Body of pancreas (tissue), 4 donors: ENCODE measurements around the gene C1orf87. TPM values are rescaled to one million over a fixed set of nuclear protein-coding genes. Genes with fewer than 3 reads are reported as not detected.

Experiments used
- ATAC-seq: fragments of 150-250 bp; one replicate; pipeline ENCODE4 v1.9.1; 2016
- DNase-seq, 4 donors: peaks; one replicate each; pipeline ENCODE4 v3.0.0-alpha.2; 2019
- H3K27ac ChIP-seq, 4 donors: fragments of 200-600 bp; sonication (generic); 1 replicate in 3 of 4; 2 replicates in 1 of 4; pipeline versions ENCODE4 v1.5.1 to v1.6.1; 2016 to 2019; ENCODE audit warnings: mild to moderate bottlenecking in 1 of 4, mixed read lengths in 1 of 4, moderate library complexity in 1 of 4
- H3K27me3 ChIP-seq, 2 donors: fragments of 200-600 bp; sonication (generic); one replicate each; pipeline ENCODE4 v1.6.0; 2016; ENCODE audit warnings: mild to moderate bottlenecking in 1 of 2
- H3K36me3 ChIP-seq, 2 donors: fragments of 200-600 bp; sonication (generic); replicated peaks in 1 of 2; 2 replicates each; pipeline ENCODE4 v1.5.1; 2016; ENCODE audit warnings: low read depth in 2 of 2; ENCODE audit not compliant: insufficient read depth in 1 of 2
- H3K4me1 ChIP-seq: fragments of 200-600 bp; sonication (generic); one replicate; pipeline ENCODE4 v1.6.0; 2016
- H3K4me3 ChIP-seq, 2 donors: fragments of 200-600 bp; sonication (generic); 1 replicate in 1 of 2; 2 replicates in 1 of 2; pipeline ENCODE4 v1.5.1; 2016 to 2019
- H3K9me3 ChIP-seq, 3 donors: fragments of 200-600 bp; sonication (generic); 1 replicate in 2 of 3; 2 replicates in 1 of 3; pipeline ENCODE4 v1.5.1; 2016
- POLR2A ChIP-seq, 3 donors: fragments of 450-650 bp; IDR thresholded peaks; one replicate each; pipeline ENCODE4 v1.6.1; 2016; ENCODE audit warnings: antibody characterized with exemption in 3 of 3, mild to moderate bottlenecking in 2 of 3
- WGBS, 2 donors: methylation state at CpG; one replicate each; pipeline ENCODE4 v1.1.5; 2017; 5-methylcytosine and 5-hydroxymethylcytosine counted together
- intact Hi-C: fragments of 100-400 bp; cut with DNase I; formaldehyde crosslinking; loops from one replicate; pipeline ENCODE4 v1.15.1; 2023
- total RNA-seq, 2 donors: library from RNA; depleted of rRNA; stranded (reverse); fragments of >200 nt; gene quantifications; one replicate each; pipeline ENCODE4 v1.1.0, GENCODE V29; 2016
- TF ChIP-seq, protein P1 (sequence below), 7 experiments: fragments of 450-650 bp in 4 of 7; fragments of 200-600 bp in 3 of 7; sonication (generic) in 3 of 7; IDR thresholded peaks; one replicate each; pipeline ENCODE4 v1.5.1; 2016 to 2019; ENCODE audit warnings: antibody characterized with exemption in 7 of 7

C1orf87 gene
- total RNA-seq, 2 donors from 2014 or later: not detected

DNA sequence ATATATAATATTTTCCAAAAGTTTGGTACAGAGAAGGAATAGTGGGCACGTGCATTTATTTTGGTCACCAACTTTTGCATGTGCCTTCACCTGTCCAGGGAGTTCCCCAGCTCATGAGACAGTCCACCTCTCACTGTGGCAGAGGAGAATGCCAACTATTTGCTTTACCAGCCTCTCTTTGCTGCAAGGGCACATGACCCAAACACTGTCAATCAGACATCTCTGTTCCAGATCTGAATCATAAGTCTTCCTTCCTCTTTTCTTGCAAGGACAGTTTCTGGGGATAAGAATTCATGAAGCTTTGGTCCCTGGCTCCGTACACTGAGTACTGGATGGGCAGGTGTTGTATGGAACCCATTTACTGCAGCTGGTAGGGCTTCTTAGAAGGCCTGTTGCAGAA, 38.6 kb downstream of the C1orf87 start:
- ATAC-seq: no peak
- no peak overlapping the region for H3K4me3 ChIP-seq
- no peaks in the 10 kb centered on the region for H3K4me1 ChIP-seq
- WGBS, 2 donors: 56 to 70% methylated on average over 2 of the region's 2 CpGs
- H3K9me3 ChIP-seq: no peaks in the 10 kb centered on the region
- no peaks in the 10 kb centered on the region for H3K36me3 ChIP-seq
- TF ChIP-seq POLR2A (IDR thresholded peaks at IDR 0.05): no peak
- TF ChIP-seq, protein P1, sequence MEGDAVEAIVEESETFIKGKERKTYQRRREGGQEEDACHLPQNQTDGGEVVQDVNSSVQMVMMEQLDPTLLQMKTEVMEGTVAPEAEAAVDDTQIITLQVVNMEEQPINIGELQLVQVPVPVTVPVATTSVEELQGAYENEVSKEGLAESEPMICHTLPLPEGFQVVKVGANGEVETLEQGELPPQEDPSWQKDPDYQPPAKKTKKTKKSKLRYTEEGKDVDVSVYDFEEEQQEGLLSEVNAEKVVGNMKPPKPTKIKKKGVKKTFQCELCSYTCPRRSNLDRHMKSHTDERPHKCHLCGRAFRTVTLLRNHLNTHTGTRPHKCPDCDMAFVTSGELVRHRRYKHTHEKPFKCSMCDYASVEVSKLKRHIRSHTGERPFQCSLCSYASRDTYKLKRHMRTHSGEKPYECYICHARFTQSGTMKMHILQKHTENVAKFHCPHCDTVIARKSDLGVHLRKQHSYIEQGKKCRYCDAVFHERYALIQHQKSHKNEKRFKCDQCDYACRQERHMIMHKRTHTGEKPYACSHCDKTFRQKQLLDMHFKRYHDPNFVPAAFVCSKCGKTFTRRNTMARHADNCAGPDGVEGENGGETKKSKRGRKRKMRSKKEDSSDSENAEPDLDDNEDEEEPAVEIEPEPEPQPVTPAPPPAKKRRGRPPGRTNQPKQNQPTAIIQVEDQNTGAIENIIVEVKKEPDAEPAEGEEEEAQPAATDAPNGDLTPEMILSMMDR (IDR thresholded peaks at IDR 0.05): no peak
- intact Hi-C loops: no loop called here
- no peaks in the 10 kb centered on the region for H3K27me3 ChIP-seq
- DNase-seq: no peak
- no peak overlapping the region for H3K27ac ChIP-seq

DNA sequence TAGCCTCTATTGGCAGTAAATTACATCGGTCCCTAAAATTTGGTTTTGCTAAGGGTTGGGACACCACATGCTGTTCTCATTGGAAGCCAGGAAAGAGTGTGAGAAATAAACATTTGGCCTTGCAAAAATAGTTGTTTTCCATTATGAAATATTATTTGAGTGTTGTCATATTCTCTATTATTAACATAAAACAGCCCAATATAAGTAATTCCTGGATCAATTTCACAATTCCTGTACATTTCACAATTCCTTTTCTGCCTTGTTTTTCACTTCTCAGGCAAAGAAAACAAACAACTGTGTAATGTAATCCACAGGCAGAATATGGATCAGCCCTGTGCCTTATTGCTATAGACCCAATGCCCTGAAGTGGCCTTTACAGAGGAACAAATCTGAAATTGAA, 40.5 kb downstream of the C1orf87 start:
- WGBS, 2 donors: 90 to 100% methylated on average over 1 of the region's 1 CpG
- intact Hi-C loops: no loop called here
- no peaks in the 10 kb centered on the region for H3K4me1 ChIP-seq
- TF ChIP-seq, protein P1 (IDR thresholded peaks at IDR 0.05): no peak
- TF ChIP-seq POLR2A (IDR thresholded peaks at IDR 0.05): no peak
- H3K4me3 ChIP-seq: no peak overlapping the region
- no peaks in the 10 kb centered on the region for H3K27me3 ChIP-seq
- DNase-seq (no peak), ATAC-seq (no peak)
- H3K9me3 ChIP-seq: no peaks in the 10 kb centered on the region
- H3K36me3 ChIP-seq: no peaks in the 10 kb centered on the region
- H3K27ac ChIP-seq: no peak overlapping the region

DNA sequence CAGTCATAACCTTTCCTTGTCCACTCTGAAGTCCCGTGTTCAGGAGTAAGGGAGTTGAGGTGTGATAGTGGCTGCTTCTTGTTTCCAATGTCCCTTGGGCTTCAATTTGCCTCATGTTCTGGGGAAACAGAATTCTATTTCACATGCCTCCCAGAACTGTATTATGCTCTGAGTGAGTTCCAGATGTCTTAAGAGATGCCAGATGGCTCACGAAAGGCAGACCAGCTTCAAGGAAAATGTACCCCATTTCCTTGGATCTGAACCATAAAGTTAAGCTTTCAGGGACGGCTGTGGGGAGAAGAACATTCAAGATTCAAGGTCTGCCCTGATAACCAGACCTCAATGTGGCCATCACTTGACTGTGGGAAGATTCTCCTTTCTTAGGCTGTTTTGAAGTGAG, 42.4 kb downstream of the C1orf87 start:
- Histone ChIP-seq H3K4me3 (no peak overlapping the region), H3K4me1 (no peaks in the 10 kb centered on the region), H3K27ac (no peak overlapping the region), H3K9me3 (no peaks in the 10 kb centered on the region), H3K27me3 (no peaks in the 10 kb centered on the region), H3K36me3 (no peaks in the 10 kb centered on the region)
- ATAC-seq: no peak
- no peak for DNase-seq
- intact Hi-C loops: no loop called here
- 68 to 79% methylated on average over 3 of the region's 3 CpGs for WGBS, 2 donors
- no peak for TF ChIP-seq POLR2A (IDR thresholded peaks at IDR 0.05)
- TF ChIP-seq, protein P1 (IDR thresholded peaks at IDR 0.05): no peak

DNA sequence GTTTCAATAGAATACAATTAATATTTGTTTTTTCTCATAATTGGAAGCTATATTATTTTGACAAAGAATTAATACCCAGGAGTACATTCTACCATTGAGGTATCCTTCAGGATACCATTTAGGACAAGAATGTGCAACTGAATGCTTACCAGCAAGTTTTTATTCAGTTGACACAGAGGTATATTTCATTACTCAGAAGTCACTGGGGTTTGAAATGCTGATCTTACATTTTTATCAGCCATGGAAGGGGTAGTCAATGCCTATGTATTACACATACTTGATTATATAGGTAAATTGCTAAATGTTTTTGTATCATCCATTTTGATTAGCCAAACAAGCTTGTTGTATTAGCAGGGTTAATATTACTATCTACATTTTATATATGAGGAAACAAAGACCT, 48.0 kb downstream of the C1orf87 start:
- intact Hi-C loops: no loop called here
- Histone ChIP-seq H3K4me1 (no peaks in the 10 kb centered on the region), H3K27ac (no peak overlapping the region), H3K4me3 (no peak overlapping the region), H3K36me3 (no peaks in the 10 kb centered on the region), H3K9me3 (no peaks in the 10 kb centered on the region), H3K27me3 (no peaks in the 10 kb centered on the region)
- no peak for TF ChIP-seq POLR2A (IDR thresholded peaks at IDR 0.05)
- TF ChIP-seq, protein P1 (IDR thresholded peaks at IDR 0.05): no peak
- DNase-seq: no peak
- no peak for ATAC-seq

DNA sequence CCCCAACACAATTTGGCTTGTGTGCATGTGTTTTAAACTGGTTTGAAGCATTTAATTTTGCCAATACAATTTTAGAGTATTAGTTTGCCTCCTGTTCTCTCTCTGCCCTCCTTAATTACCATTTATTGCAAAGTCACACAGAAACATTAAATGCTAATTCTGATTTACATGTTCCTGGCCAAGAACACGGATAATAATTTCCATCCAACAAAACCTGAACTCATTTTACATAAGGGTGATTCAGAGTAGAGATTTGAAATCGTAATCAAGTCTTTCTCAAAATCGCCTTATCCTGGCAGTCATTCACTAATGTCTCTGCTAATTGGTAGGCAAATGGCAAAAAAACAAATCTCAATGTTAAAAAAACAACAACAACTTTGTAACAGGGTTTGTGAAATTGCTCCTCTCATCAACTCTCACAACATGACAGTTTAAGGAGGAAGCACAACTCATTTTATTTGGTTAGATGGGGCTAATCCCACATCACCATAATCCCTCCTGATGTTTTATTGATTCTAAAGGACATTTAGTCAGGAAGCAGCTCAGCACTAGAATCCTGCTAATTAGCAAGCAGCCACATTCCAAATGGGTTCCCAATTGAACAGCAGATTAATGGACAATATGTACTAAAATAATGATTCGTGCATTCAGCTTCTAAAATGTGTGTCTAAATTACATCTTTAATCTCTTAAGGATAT, 55.9 kb downstream of the C1orf87 start:
- Histone ChIP-seq H3K27ac (no peak overlapping the region), H3K27me3 (no peaks in the 10 kb centered on the region), H3K36me3 (no peaks in the 10 kb centered on the region), H3K9me3 (no peaks in the 10 kb centered on the region), H3K4me1 (no peaks in the 10 kb centered on the region), H3K4me3 (no peak overlapping the region)
- ATAC-seq: no peak
- 67% methylated on average over 4 of the region's 4 CpGs for WGBS, 2 donors
- no peak for DNase-seq
- intact Hi-C loops: no loop called here
- no peak for TF ChIP-seq POLR2A (IDR thresholded peaks at IDR 0.05)
- TF ChIP-seq, protein P1 (IDR thresholded peaks at IDR 0.05): no peak
